ENCODE results near the gene CEBPG.

The CEBPG gene

DNA sequence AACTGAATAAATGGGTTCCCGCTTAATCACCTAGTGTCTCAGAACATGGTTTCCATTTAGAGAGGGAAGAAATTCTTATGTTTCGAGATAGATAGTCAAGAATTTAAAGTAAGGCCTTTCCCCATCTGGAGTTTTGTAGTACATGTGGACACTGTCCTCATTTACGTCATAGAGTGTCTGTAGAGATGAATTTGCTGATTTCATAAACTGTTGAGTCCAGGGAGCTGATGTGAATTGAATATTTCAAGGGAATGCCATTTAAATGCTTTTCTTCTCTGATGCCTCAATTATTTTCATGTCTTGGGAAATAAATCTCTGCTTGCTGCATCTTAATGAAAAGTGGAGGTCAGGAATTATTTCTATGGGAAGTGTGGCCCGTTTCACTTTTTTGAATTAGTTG, 9.5 kb downstream of the CEBPG start:
- DNase-seq, result no peak

DNA sequence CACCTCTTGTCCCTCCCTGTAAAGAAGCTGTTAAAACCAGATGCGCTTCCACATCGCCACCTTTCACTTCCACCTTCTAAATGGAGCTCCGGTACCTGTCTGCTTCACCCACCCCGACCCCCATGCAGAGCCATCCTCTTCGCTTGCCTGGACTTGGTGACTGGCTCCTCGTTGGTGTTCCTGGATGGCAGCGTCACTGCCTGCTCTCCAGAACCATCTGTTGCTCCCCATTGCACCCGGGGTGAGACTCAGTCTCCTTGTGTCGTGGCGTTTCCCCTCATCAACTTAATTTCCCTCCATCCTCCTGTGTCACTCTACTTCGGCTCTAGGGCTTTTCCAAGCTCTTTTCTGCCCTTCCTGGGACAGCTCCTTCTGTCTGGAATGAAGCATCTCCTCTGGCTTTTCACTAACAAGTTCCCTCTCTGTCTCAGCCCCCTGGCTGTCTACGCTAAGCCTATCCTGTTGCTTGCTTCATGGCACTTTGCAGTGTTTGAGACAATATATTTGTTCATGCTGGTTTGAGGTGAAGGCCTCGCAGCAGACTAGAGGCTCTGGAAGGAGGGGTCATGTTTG, 10.3 kb downstream of the CEBPG start:
- DNase-seq, result no peak

DNA sequence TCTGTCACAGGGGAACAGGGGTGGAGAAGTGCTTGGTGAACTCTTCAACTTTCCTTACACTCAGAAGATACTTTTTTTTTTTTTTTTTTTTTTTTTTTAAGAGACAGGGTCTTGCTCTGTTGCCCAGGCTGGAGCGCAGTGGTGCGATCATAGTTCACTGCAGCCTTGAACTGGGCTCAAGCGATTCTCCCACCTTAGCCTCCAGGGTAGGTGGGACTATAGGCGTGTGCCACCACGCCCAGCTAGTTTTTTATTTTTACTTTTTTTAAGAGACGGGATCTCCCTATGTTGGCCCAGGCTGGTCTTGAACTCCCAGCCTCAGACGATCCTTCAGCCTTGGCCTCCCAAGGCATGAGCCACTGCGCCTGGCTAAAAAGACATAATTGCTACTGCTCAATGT, 11.5 kb downstream of the CEBPG start:
- no peak for DNase-seq

DNA sequence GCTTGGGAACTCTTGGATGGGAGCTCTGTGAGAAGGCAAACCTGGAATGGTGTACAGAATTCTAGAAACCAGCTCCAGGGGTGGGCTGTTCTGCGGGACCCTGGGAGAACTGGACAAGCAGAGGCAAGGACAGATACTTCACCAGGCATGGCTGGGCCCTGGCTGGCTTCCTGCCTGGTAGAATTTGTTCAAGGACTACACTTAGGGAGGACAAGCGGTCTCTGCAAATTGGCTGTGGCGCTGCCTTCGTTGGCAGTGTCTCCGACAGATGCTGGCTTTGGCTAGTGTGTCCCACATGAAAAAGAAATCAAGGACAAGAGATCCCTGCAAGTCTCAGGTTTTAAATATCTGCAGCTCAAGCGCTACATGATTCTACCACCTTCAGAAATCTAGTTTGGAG, 12.4 kb downstream of the CEBPG start:
- no peak for DNase-seq

DNA sequence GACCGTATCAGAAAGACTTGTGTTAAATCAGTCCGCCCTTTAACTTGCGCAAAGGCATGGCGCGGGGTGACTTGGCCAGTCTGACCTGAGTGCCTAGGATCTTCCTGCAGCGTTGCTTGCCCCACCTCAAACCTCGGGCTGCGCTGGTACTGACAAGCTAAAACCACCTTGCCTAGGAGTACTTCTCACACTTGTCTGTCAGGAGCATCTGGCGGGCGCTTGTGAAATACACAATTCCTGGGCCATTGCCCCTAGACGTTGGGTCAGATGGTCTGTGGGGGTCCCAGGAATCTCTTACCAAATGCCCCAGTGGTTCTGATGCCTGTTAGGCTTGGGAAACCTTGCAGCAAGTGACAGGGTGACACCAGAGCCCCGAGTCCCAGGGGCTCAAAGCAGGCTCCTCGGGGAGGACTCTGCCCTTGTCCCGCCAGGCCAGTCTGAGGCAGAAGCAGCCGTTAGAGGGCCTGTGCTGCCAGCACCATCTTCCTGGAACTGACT, 12.9 kb downstream of the CEBPG start:
- DNase-seq, result no peak

DNA sequence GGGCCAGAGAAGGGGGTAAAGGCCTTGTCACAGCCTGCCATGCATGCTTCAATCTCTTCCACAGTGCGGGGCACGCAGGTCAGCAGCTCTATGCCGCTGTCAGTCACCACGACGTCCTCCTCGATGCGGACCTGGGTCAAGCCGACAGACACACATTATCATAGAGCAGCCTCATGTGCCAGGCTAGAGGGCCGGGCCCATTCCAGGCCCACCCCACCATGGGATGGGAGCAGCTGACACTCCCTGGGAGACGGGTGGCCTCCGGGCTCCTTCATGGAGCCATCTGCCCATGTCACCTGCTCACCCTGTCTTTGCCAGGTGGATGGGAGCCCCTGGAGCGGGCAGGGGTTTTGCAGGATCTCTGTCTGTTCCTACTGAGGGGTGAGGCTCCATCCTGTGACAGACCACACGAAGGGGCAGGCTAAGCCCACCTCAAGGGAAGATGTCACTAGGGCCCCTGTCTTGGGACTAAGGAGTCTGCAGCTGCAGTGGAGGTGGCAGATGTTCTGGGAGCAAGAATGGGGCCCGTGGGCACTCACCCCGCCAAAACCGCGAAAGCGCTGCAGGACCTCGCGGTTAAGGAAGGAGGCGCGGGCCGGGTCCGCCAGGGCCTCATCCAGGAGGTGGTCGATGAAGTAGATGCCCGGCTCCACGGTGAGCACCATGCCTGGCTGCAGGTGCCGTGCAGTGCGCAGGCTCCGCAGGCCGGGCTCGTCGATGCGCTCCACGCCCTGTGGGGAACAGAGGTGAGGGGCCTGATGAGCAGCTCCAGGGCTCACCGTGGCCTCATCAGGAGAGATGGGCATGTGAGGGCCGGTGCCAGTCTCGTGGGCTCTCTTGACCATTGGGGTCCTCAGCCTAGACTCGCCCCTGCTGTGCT, 14.1 kb downstream of the CEBPG start:
- DNase-seq, result no peak

DNA sequence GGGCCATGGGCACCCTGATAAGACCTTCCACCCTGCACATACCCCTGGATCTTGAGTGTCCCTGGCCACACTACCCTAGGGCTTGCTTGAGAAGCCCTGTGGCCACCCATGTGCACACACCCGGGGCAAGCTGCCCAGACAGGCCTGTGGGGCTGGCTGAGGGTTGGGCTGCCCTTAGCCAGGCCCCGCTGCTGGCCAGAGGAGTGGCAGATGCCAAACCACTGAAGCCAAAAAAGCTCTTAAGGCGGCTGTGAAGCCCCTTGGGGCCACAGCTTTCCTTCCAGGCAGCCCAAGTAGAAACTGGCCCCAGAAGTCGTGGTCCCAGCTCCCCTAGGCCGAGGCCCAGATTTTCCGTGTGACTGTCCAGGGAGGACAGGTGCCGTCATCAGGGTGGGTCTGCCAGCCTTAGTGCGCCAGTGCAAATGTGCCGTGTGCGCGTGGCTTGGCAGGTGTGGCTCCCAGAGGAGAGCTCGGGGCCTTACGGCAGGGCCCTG, 14.8 kb downstream of the CEBPG start:
- DNase-seq, result no peak

DNA sequence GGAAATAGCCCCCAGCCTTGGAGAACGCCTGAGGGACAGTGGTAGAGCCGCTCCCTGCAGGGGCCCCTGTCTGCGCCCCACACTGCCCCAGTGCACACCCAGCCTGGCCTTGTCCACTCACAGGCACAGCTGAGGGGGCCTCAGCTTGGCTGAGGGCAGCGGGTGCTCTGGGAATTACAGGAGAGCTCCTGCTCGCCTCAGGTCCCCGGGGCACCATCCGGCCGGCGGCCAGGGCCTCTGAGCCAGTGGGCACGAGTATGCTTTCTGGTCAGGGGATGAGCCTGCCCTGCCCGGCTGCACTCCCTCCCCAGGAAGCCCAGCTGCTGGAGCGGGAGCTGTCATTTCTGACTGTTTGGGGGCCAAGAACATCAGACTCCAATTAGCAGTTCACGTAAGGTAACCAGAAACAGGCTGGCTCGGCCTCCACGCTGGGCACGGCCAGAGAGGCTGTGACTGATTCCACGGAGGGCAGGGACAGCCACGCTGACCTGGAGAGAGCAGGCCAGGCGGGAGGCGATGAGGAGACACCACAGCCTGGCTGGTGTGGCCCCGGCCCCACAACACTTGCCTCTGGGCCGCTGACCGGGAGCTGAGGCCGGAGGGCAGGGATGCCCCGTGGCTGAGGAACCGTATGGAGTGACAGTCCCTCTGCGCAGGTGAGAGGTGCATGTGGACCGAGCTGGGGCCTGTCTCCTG, 15.4 kb downstream of the CEBPG start:
- DNase-seq, result no peak

DNA sequence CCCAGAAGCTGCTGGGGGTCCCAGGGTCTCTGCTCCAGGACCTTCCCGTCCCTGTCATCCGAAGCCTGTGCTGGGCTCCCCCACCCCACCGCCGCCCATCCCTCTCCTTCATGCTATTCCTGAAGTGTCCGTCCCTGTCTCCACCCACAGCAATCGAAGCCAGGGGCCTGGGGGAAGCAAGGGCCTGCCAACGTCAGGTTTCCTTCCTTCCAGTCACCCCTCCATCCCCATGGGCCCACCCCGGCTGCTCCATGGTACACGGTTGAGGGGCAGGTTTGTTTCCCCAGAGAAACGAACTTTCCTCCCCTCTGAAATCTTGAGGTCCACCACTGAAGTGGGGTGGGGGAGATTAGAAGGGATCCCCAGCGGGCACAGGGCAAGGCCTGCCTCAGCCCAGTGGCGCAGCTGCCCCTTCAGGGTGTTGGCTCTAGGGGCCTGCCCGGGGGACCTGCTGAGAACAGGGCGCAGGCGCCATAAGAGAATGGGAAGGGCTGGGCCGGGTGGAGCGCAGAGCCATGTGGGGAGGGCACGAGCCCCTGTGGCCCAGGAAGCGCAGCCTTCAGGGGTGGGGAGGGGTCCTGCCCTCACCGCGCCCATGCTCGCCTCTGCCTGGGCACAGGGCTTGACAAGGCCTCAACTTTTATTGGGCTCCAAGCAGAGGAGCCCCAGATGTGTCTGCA, 16.1 kb downstream of the CEBPG start:
- no peak for DNase-seq

DNA sequence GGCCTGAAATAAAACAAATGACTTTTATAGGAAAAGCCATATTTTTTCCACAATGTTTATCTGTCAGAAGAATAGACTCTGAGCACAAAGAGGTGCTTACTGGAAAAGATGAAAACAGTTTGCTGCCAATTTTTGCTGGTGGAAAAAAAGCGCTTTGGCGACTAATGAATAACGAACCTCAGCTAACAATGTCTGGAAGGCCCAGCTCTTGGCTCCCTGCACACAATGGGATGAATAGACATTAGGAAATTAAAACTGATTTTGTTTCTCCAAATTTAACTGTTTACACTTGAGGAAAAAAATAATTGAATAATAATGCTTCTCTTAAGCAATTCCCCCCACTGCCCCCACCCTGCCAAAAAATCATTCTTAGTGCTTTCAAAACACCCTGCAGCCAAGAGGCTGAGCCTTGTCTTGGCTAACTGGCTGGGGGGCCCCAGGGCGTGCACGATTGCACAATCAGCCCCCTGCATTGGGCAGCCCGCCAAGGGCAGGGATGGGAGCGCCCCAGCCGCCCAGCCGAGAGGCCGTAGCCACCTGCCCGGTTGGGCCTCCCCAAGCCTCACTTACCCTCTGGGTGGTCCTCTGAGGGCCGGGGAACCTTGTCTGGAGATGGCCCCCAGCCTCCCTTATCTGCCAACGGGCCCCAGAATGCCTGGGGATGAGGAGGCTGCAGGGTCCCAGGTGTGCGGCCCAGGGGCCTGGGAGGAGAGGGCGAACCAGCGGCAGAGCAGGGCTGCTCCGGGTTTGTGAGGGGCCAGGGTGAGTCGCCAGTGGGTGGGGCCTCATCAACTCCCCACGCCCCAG, 16.8 kb downstream of the CEBPG start:
- no peak for DNase-seq

DNA sequence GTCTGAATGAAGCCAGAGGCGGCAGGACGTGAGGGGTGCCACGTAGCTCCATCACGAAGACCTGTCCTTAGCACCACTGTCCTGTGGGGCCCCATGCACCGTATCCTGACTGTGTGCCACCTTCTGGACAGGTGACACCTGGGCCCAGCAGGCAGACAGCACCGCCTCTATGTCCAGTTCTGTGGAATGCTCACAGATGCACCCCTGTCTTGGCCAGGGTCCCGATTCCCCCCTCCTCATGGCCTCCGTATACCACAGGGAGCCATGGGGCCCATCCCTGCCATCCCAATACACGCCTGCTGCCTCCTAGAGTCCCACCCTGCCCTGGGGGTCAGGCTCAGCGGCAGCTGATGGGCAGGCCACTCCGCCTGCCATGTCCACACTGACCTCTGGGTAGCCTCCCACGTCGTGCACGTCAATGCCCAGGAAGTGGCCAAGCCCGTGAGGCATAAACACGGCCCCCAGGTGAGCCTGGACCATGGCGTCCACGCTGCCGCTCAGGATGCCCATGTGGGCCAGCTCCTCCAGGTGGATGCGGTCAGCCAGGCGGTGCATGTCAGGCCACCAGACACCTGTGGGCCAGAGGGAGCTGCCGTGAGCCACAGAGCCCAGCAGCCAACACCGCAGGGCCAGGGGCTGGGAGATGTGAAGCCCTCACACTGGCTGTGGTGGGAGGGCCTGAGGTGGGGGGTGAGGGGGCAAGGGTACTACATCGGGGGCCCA, 17.6 kb downstream of the CEBPG start:
- no peak for DNase-seq

DNA sequence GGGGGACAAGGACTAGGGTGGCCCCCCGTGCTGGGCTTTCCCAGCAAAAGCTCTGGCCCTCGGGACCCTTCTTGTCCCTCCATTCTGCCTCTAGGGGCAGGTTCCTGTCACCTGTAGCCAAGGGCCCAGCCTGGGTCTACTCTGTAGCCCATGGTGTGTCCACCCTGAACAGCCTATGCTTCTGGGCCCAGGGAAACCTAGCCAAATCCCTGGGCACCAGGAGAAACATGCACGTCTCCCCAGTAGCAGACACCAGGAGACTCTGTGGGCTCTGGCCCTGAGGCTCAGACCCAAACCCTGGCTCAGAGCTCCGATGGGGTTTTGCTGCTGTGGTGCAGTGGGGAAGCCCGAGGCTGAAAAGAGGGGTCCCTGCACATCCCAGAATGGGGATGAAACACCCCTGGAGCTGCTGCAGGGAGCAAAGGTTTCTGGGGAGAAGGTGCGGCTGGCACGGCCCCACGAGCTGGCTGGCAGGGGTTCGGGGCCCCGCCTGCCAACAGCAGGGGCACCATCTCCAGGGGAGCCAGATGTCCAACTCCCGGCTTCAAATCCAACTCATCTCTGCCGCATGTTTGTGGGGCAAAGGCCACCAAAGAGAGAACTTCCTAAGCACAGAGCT, 18.2 kb downstream of the CEBPG start:
- DNase-seq, result no peak

DNA sequence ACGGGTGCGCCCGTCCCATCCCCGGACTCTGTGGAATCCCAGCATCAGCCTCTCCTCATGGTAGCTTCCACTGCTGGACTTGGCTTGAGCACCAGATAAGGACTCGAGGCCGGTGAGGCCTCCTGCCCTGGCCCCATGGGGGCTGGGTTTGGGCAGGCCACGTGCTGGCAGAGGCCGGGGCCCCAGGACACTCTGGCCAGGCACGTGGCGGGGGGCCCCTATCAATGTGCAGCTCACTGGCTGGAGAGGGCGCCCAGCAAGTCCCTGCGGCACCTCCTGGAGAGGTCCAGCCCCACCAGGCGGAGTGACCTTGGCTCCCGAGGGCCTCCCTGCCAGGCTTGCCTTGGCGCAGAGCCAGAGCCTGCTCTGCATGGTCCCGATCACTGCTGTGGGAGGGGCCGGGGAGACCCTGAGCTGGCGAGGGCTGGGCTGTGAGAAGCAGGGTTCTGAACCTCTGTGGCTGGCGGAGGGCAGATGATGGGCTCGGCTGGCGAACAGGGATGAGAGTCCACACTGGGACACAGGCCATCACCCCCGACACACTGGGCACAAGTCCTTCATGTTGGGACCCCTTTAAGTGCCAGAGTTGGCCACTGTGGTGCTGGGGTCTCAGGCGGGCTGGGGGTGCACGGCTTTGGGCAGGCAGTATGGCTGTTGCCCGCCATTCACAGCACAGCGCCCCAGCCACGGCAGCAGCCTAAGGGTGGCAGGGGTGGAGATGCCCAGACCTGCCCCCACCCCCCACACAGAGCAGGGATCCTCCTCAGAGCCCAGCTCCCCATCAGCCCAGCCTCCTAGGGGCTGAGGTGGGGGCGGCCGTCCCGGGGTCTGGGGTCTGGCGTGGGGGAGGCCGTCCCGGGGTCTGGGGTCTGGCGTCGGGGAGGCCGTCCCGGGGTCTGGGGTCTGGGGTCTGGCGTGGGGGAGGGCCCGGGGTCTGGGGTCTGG, 19.1 kb downstream of the CEBPG start:
- no peak for DNase-seq

DNA sequence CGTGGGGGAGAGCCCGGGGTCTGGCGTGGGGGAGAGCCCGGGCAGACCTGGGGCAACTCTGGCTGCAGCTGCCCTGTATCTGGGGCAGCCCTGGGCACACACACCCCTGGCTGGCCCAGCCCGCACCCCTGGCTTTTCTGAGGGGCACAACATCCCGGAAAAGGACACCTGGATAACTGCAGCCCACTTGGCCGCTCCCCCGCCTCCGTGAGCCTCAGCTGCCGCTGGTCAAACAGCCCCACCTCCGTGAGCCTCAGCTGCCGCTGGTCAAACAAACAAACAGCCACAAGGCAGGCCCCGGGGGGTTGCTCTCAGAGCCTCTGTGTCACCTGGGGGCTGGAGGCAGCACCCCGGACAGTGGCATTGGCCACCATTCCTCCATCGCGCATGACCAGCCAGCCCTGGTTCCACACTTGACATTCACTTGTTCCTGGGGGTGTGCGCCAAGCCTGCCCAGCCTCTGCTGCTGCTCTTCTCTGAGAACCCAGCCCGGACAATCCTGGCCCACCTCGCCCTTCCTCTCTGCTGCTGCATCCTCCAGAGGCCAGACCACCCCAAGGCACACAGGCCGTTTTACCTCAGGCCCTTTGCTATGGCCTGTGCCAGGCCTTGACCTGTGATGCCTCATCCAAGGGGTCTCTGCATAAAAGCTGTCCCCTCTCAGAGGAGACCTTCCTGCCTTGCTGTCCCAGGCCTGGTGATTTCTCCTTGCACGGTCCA, 19.9 kb downstream of the CEBPG start:
- no peak for DNase-seq

DNA sequence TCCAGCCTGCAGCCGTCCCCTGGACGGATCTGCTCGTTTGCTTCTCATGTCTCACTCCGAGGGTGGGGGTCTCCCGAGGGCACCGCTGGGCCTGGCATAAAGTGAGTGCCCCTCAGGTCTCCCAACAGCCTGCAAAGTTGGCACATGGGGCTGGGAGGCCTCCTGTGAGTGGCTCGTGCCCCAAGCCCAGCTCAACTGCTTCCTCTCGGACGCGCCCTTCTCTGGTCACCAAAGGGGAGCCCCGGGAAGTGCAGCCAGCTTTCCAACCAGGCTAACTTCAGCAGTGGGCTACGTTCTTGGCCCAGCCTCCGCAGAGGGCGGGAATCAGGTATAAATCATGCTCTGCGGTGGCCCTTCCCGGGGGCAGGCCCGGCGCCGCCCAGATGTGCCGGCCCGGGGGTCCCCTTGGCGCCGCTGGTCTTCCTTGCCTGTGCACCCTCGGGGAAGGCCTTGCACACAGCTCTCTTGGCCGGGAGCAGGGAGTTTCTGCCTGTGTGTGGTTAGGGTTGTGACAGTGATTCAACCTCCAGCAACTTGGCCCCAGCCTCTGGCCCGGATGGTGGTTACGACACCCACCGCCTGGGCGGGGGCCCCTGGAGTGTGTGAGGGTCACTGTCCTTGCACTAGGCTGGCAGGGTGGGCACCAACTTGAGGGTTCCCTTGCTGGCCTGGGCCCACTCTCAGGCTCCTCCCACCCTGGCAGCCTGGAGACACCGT, 20.7 kb downstream of the CEBPG start:
- no peak for DNase-seq

DNA sequence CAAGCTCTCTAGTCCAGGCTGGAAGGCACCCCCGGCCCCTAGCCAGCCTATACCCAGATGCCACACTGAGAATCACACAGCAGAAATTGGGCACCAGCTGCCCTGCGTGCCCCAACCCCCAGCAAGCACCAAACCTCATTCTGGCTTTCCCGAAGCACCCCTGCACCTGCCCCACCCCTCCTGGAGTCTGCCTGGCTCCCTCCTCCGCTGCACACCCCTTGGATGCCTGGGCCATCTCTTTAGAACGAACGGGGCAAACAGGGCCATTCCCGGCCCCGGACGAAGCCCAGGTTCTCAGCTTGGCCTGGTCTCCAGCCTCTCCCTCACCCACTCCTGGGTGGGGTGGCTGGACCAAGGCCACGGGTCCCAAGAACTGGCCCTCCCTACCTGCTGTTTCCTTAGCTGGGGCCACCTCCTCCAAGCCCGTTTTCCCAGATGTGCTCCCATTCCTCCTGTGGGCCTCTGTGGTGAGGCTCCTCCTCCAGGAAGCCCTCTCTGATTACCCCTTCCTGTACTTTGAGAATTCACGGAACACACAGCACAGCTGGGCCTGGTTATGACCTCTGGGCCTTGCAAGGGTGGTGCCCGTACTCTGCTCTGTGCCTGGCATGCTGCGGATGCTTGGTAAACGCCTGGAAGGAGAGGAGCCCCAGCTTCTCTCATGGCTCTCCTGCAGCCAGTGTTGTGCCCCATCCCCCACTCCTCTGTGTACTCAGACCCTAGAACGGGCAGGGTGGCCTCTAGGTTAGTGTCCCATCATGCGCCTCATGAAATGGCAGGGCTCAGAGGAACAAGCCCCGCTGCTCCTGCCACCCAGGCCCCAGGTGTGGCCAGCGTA, 21.4 kb downstream of the CEBPG start:
- DNase-seq, result no peak
